GM12878 (cell line): ENCODE measurements around the gene CTIF. TPM values are rescaled to one million over a fixed set of nuclear protein-coding genes. Genes with fewer than 3 reads are reported as not detected.

Experiments used
- ATAC-seq: fragments of 200-7000 bp; cut with Tn5 transposase; 3 replicates; pipeline ENCODE4 v1.9.1; 2020; ENCODE audit warnings: mild to moderate bottlenecking, moderate library complexity
- BruUV-seq: library from RNA; stranded (reverse); fragments of 400-500 nt; replicated peaks from 2 replicates; lab custom pipeline; 2021; lab: Mats Ljungman, UMichigan
- CTCF ChIA-PET: fragments of 300-600 bp; sonication (Branson Sonifier 250); formaldehyde crosslinking; extraction: SDS; loops from one replicate; lab custom pipeline; 2021; ENCODE audit warnings: inconsistent platforms; lab: Yijun Ruan, JAX
- POLR2A ChIA-PET: fragments of 350-600 bp; formaldehyde crosslinking; extraction: SDS; loops from one replicate; lab custom pipeline; 2021; ENCODE audit warnings: inconsistent platforms; lab: Charles Lee
- RAD21 ChIA-PET: fragments of 300-600 bp; sonication (Branson Sonifier 250); formaldehyde crosslinking; loops from one replicate; lab custom pipeline; 2023; ENCODE audit warnings: antibody characterized with exemption; ENCODE audit not compliant: unreplicated experiment; lab: Charles Lee
- SMC1A ChIA-PET: fragments of 300-600 bp; sonication (Branson Sonifier 250); formaldehyde crosslinking; loops from one replicate; lab custom pipeline; 2023; ENCODE audit not compliant: unreplicated experiment, uncharacterized antibody; lab: Charles Lee
- DNase-seq: peaks from one replicate; pipeline ENCODE4 v3.0.0-alpha.2; 2011; ENCODE audit warnings: low read depth, low spot score
- FAIRE-seq: peaks from 3 replicates; lab custom pipeline; 2011; peaks lifted over from hg19 to GRCh38; lab: Jason Lieb, UNC
- H2AFZ ChIP-seq: 2 replicates; pipeline ENCODE4 v1.6.0; 2011; ENCODE audit warnings: low read depth, low read length, control low read depth; ENCODE audit not compliant: control insufficient read depth
- H3K27ac ChIP-seq: 2 replicates; pipeline ENCODE4 v1.5.1; 2011; ENCODE audit warnings: control low read depth; ENCODE audit not compliant: control insufficient read depth, insufficient read depth
- H3K27me3 ChIP-seq, 2 experiments: replicated peaks in 1 of 2; 2 replicates each; pipeline versions ENCODE4 v1.6.0 to v1.6.1; 2011; ENCODE audit warnings: low read length in 1 of 2; ENCODE audit not compliant: control insufficient read depth in 2 of 2, insufficient read depth in 2 of 2
- H3K36me3 ChIP-seq, 2 experiments: 2 replicates each; pipeline ENCODE4 v1.5.1; 2011; ENCODE audit warnings: low read length in 1 of 2; ENCODE audit not compliant: control insufficient read depth in 2 of 2, insufficient read depth in 2 of 2
- H3K4me1 ChIP-seq: 2 replicates; pipeline ENCODE4 v1.6.1; 2011; ENCODE audit warnings: mild to moderate bottlenecking, low read length, moderate library complexity, mixed read lengths; ENCODE audit not compliant: control insufficient read depth, insufficient read depth
- H3K4me2 ChIP-seq: 2 replicates; pipeline ENCODE4 v1.6.0; 2011; ENCODE audit warnings: control low read depth; ENCODE audit not compliant: control insufficient read depth, insufficient read depth
- H3K4me3 ChIP-seq: fragments of 200-600 bp; sonication (generic); 2 replicates; pipeline ENCODE4 v1.5.1; 2016
- H3K79me2 ChIP-seq: 2 replicates; pipeline ENCODE4 v1.6.0; 2011; ENCODE audit warnings: low read length; ENCODE audit not compliant: control insufficient read depth, insufficient read depth
- H3K9ac ChIP-seq: 2 replicates; pipeline ENCODE4 v1.8.0; 2011; ENCODE audit warnings: low read length, control low read depth, mixed read lengths; ENCODE audit not compliant: control insufficient read depth, insufficient read depth
- H3K9me3 ChIP-seq: replicated peaks from 3 replicates; pipeline ENCODE4 v1.5.1; 2011; ENCODE audit warnings: mild to moderate bottlenecking, low read length; ENCODE audit not compliant: control insufficient read depth, insufficient read depth
- H4K20me1 ChIP-seq: 2 replicates; pipeline ENCODE4 v1.6.0; 2011; ENCODE audit not compliant: control insufficient read depth, insufficient read depth
- BCL3 ChIP-seq: IDR thresholded peaks from 2 replicates; pipeline ENCODE4 v1.6.1; 2011; ENCODE audit warnings: borderline replicate concordance, low read depth, mild to moderate bottlenecking, moderate library complexity, low read length; ENCODE audit not compliant: insufficient read depth, poor library complexity, severe bottlenecking
- HSF1 ChIP-seq: fragments of 150-350 bp; IDR thresholded peaks from 2 replicates; pipeline ENCODE4 v1.6.1; 2014; ENCODE audit warnings: mild to moderate bottlenecking, low read depth, low read length
- LARP7 ChIP-seq: fragments of 450-650 bp; IDR thresholded peaks from 2 replicates; pipeline ENCODE4 v1.6.1; 2017; ENCODE audit warnings: mild to moderate bottlenecking
- MLLT1 ChIP-seq: fragments of 450-650 bp; IDR thresholded peaks from 2 replicates; pipeline ENCODE4 v1.6.1; 2016; ENCODE audit warnings: mild to moderate bottlenecking
- MXI1 ChIP-seq: fragments of 150-350 bp; IDR thresholded peaks from 2 replicates; pipeline ENCODE4 v1.6.1; 2011; ENCODE audit warnings: low read depth, mild to moderate bottlenecking, inconsistent platforms, low read length, improper control_type of control experiment
- POU2F2 ChIP-seq: IDR thresholded peaks from 3 replicates; pipeline ENCODE4 v1.6.1; 2011; ENCODE audit warnings: low read depth, mild to moderate bottlenecking, low read length, borderline replicate concordance
- SUPT20H ChIP-seq: IDR thresholded peaks from 2 replicates; pipeline ENCODE4 v1.6.1; 2011; ENCODE audit warnings: low read depth, mild to moderate bottlenecking, low read length, moderate library complexity, borderline replicate concordance; ENCODE audit not compliant: control insufficient read depth
- ZBTB4 ChIP-seq: fragments of 450-650 bp; formaldehyde crosslinking; IDR thresholded peaks from 2 replicates; pipeline ENCODE4 v1.4.0; 2022; ENCODE audit warnings: mild to moderate bottlenecking, moderate library complexity
- ZNF384 ChIP-seq: IDR thresholded peaks from 2 replicates; pipeline ENCODE4 v1.6.1; 2012; ENCODE audit warnings: low read depth, mild to moderate bottlenecking, low read length, improper control_type of control experiment, borderline replicate concordance
- in situ Hi-C: fragments of 300-500 bp; cut with MboI; formaldehyde crosslinking; loops from 9 replicates; pipeline ENCODE4 v1.14.3; 2018; ENCODE audit warnings: mixed read lengths
- intact Hi-C: fragments of 100-400 bp; cut with micrococcal nuclease; formaldehyde crosslinking; loops from one replicate; pipeline ENCODE4 v1.14.2; 2022; ENCODE audit not compliant: unreplicated experiment
- polyA plus RNA-seq, 11 experiments: library from polyadenylated mRNA; depleted of rRNA in 4 of 11; unstranded in 6 of 11; stranded (reverse) in 5 of 11; fragments of >200 nt; fragmentation: Nextera tagmentation in 4 of 11; fragmentation: Illumina TruSeq in 1 of 11; extraction: Ambion mirVana in 4 of 11; extraction: Trizol in 1 of 11; gene quantifications; 1 replicate in 1 of 11; 2 replicates in 10 of 11; pipeline versions ENCODE4 v1.2.1 to v1.2.3, GENCODE V29; 2011 to 2016; ENCODE audit warnings: inconsistent platforms in 2 of 11, missing spikeins in 2 of 11, low read depth in 1 of 11
- total RNA-seq, 4 experiments: library from RNA; depleted of rRNA in 3 of 4; stranded (reverse); fragments of >200 nt in 3 of 4; fragmentation: Illumina TruSeq in 1 of 4; extraction: Trizol in 1 of 4; gene quantifications; 2 replicates each; pipeline versions ENCODE4 v1.2.1 to v1.2.3, GENCODE V29; 2013 to 2021

The CTIF gene
- total and polyA plus RNA-seq, 10 of the 15 experiments (the other 5 are each of a cell fraction or from before 2014, with no cell fraction given): 0.06 to 11.6 (median 2.5) TPM

GRCh38 chr18:48497863-48498262 is 41.0 kb upstream of the CTIF start:
- no peaks in the 10 kb centered on the region for H3K79me2 ChIP-seq
- H3K27ac ChIP-seq: no peak overlapping the region
- TF ChIP-seq POU2F2: no peak
- TF ChIP-seq ZBTB4: no peak
- TF ChIP-seq BCL3: no peak
- no peak for TF ChIP-seq SUPT20H
- TF ChIP-seq HSF1: no peak
- no peak for TF ChIP-seq LARP7
- TF ChIP-seq MLLT1: no peak
- no peak for TF ChIP-seq ZNF384
- TF ChIP-seq MXI1: no peak
- intact Hi-C loops (no loop called here), in situ Hi-C loops (no loop called here)
- BruUV-seq: no TSS peak
- CTCF ChIA-PET: no interaction called here
- no peak for DNase-seq
- H3K4me1 ChIP-seq: no peaks in the 10 kb centered on the region
- H3K27me3 ChIP-seq: no peaks in the 10 kb centered on the region
- H3K36me3 ChIP-seq: no peaks in the 10 kb centered on the region
- no peaks in the 10 kb centered on the region for H3K9me3 ChIP-seq
- H3K4me2 ChIP-seq: no peak overlapping the region
- no peak overlapping the region for H2AFZ ChIP-seq
- no peak overlapping the region for H3K4me3 ChIP-seq
- POLR2A ChIA-PET: no interaction called here
- H3K9ac ChIP-seq: no peak overlapping the region
- no peaks in the 10 kb centered on the region for H4K20me1 ChIP-seq
- no peak for ATAC-seq
- no peak for FAIRE-seq
- RAD21 ChIA-PET: no interaction called here
- SMC1A ChIA-PET: no interaction called here
